ENCODE measurements around the gene NT5E.

The NT5E gene

DNA sequence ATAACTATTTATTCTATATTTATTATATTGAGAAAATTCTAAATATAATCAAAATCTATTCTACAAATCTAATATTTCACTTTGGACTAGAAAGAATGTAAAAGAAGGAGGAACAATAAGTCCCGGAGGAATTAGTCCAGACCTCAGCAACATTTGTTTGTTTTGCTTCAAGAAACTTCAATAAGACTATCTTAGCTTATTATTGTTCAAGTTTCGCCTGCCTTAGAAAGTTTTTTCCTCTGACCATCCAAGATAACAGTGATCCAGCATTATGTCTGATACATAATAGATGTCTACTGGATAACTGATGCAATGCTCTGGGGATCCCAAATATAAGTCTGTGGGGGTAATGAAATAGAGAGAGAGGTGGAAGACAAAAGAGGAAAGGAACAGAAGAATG is 28.7 kb upstream of the NT5E start:
- in situ Hi-C loops (cut with MboI; ENCODE audit: low pct_unique_long_range_greater_than_20kb, low sequenced_read_pairs, unreplicated experiment) = no loop called here
- no peak for DNase-seq (ENCODE audit: low spot score)
- TF ChIP-seq, protein P1, sequence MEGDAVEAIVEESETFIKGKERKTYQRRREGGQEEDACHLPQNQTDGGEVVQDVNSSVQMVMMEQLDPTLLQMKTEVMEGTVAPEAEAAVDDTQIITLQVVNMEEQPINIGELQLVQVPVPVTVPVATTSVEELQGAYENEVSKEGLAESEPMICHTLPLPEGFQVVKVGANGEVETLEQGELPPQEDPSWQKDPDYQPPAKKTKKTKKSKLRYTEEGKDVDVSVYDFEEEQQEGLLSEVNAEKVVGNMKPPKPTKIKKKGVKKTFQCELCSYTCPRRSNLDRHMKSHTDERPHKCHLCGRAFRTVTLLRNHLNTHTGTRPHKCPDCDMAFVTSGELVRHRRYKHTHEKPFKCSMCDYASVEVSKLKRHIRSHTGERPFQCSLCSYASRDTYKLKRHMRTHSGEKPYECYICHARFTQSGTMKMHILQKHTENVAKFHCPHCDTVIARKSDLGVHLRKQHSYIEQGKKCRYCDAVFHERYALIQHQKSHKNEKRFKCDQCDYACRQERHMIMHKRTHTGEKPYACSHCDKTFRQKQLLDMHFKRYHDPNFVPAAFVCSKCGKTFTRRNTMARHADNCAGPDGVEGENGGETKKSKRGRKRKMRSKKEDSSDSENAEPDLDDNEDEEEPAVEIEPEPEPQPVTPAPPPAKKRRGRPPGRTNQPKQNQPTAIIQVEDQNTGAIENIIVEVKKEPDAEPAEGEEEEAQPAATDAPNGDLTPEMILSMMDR (IDR thresholded peaks at IDR 0.05; ENCODE audit: extremely low read depth, insufficient read depth, missing control alignments) = no peak

DNA sequence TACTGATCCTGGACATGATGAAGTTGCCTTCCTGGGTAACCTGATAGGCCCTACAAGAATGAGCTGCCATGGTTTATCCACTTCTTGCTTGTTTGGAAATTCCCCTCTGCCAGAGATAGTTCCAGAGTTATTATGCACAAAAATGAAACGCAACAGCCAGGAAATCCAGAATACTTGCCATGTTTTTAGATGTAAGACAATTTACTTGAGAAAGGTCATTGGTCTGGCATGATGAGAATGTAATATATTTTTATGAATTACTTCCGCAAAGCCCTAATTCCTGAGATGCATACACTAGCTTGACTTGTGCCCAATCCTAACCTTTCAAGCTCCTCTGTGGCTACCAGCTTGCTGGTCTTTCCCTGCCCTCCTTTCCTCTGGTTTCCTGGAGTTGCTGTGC is 27.9 kb upstream of the NT5E start:
- no peak for DNase-seq (ENCODE audit: low spot score)
- in situ Hi-C loops (cut with MboI; ENCODE audit: low pct_unique_long_range_greater_than_20kb, low sequenced_read_pairs, unreplicated experiment) = no loop called here
- TF ChIP-seq, protein P1 (IDR thresholded peaks at IDR 0.05; ENCODE audit: extremely low read depth, insufficient read depth, missing control alignments) = no peak

DNA sequence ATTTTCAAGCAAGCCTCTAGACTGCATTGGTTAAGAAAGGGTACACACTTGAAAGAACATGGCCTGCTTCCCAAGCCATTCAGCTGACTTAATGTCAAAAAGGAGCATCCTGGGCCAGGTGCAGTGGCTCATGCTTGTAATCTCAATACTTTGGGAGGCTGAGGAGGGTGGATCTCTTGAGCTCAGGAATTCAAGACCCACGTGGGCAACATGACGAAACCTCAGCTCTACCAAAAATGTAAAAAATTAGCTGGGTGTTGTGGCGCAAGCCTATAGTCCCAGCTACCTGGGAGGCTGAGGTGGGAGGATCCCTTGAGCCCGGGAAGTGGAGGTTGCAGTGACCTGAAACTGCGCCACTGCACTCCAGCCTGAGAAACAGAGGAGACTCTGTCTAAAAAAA is 26.9 kb upstream of the NT5E start:
- in situ Hi-C loops (cut with MboI; ENCODE audit: low pct_unique_long_range_greater_than_20kb, low sequenced_read_pairs, unreplicated experiment) = no loop called here
- TF ChIP-seq, protein P1 (IDR thresholded peaks at IDR 0.05; ENCODE audit: extremely low read depth, insufficient read depth, missing control alignments) = no peak
- DNase-seq (ENCODE audit: low spot score) = no peak

DNA sequence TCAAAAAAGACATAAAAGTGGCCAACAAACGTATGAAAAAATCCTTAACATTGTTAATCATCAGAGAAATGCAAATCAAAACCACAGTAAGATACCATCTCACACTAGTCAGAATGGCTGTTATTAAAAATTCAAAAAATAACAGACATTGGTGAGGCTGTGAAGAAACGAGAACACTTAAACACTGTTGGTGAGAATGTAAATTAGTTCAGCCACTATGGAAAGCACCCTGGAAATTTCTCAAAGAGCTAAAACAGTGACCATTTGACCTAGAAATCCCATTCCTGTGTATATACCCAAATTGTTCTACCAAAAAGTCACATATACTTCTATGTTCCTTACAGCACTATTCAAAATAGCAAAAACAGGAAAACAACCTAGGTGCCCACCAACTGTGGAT is 24.9 kb upstream of the NT5E start:
- TF ChIP-seq, protein P1 (IDR thresholded peaks at IDR 0.05; ENCODE audit: extremely low read depth, insufficient read depth, missing control alignments) = no peak
- in situ Hi-C loops (cut with MboI; ENCODE audit: low pct_unique_long_range_greater_than_20kb, low sequenced_read_pairs, unreplicated experiment) = no loop called here
- DNase-seq (ENCODE audit: low spot score) = no peak

DNA sequence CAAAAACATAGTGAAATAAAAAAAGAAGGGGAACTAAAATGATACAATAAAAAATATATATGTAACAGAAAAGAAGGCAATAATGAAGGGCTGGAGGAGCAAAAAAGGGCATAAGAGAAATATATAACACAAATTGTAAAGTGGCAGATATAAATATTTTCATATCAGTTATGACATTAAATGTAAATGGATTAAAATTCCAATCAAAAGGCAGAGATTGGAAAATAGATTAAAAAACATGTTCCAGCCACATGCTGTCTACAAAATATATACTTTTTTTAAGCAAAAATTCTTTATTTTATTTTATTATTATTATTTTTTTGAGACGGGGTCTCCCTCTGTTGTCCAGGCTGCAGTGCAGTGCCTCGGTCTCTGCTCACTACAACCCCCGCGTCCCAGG is 23.9 kb upstream of the NT5E start:
- DNase-seq (ENCODE audit: low spot score) = no peak
- TF ChIP-seq, protein P1 (IDR thresholded peaks at IDR 0.05; ENCODE audit: extremely low read depth, insufficient read depth, missing control alignments) = no peak
- in situ Hi-C loops (cut with MboI; ENCODE audit: low pct_unique_long_range_greater_than_20kb, low sequenced_read_pairs, unreplicated experiment) = no loop called here

DNA sequence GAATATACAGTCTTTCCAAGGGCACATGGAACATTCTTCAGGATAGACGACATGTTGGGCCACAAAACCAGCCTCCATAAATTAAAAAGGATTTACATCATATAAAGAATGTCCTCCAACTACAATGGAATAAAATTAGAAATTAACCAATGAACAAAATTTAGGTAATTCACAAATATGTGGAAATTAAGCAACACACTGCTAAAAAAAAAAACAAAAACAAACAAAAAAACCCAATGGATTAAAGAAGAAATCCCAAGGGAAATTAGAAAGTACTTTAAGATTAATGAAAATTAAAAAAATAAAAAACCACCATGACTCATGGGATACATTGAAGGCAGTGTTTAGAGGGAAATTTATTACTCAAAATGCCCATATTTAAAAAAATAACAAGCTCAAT is 21.4 kb upstream of the NT5E start:
- DNase-seq (ENCODE audit: low spot score) = no peak
- TF ChIP-seq, protein P1 (IDR thresholded peaks at IDR 0.05; ENCODE audit: extremely low read depth, insufficient read depth, missing control alignments) = no peak
- in situ Hi-C loops (cut with MboI; ENCODE audit: low pct_unique_long_range_greater_than_20kb, low sequenced_read_pairs, unreplicated experiment) = no loop called here

DNA sequence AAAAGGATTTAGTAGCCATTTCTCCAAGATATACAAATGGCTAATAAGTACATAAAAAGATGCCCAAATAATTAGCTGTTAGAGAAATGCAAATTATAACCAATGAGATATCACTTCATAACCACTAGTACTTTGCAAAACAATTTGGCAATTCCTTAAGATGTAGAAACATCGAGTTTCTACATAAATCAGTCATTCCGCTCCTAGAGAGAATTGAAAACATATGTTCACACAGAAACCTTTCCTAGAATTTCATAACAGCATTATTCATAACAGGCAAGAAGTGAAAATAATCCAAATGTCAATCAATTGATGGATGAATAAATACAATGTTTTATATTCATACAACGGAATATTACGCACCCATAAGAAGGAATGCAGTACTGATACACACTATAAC is 20.5 kb upstream of the NT5E start:
- DNase-seq (ENCODE audit: low spot score) = no peak
- TF ChIP-seq, protein P1 (IDR thresholded peaks at IDR 0.05; ENCODE audit: extremely low read depth, insufficient read depth, missing control alignments) = no peak
- in situ Hi-C loops (cut with MboI; ENCODE audit: low pct_unique_long_range_greater_than_20kb, low sequenced_read_pairs, unreplicated experiment) = no loop called here

Measured in GM13977 (cell line).